NCI-H510A treated with DMSO at 0.1 percent for 48 hours (cell line): ENCODE measurements around the gene SLC9A9.
"Not testable (repeated sequence)": the region's sequence is repeated elsewhere in the genome, so short reads cannot be mapped to it uniquely, and the experiment has no call there.

ENCODE experiments used
- DNase-seq: peaks from one replicate; lab custom pipeline; 2025; lab: John Stamatoyannopoulos, UW

SLC9A9 gene

GRCh38 chr3:143551761-143552160 lies 296.5 kb downstream of the SLC9A9 start:
- no peak for DNase-seq

DNA sequence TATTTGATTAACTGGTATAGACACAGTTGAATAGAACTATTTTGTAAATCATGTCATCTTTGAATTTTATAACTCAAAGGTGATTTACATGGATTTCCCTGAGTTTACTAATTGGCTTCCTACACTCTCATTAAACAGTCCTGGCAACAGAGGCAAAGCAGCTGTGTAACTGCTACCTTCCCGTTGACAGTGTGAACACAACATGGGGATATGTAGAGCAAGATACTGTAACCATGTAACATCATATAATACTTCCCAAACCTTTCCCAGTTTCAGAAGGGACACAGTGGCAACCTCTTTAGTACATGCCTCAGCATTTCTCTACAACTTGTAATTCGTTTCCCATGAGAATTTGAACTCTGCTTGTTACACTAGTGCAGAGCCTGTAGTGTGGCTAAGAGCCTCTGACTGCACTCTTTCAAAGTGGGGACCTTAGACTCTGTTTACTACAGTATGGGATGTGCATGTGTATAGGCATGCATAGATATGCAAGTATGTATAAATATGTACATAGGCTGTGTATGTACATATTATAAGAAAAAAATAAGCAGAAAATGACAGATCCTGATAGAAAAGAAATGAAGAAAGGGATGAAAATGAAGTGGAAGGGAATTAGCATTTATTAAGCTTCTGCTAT lies 299.3 kb downstream of the SLC9A9 start:
- DNase-seq, result no peak

- DNase-seq, result no peak
Observed at GRCh38 chr3:143548393-143548792, 299.9 kb downstream of the SLC9A9 start.

GRCh38 chr3:143538577-143538981 lies 309.7 kb downstream of the SLC9A9 start:
- DNase-seq, result no peak

DNA sequence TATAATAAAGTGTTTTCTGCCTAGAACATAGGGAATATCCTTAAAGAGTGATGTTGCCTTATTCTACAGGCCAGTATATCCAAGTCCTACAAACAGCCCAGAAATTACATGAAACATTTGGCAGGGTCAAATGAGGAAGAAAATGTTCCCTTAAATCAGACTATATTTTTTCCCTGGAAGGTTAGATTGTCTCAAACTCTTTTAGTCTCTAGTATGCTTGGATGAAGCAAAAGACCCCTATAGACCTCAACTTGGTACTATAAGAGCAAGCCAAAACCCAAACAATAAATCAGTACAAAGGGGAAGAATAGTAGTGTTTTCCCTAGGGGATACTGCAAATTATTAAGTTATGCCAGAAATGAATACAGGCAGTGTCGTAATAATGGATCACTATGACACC lies 310.2 kb downstream of the SLC9A9 start:
- DNase-seq, result no peak

DNA sequence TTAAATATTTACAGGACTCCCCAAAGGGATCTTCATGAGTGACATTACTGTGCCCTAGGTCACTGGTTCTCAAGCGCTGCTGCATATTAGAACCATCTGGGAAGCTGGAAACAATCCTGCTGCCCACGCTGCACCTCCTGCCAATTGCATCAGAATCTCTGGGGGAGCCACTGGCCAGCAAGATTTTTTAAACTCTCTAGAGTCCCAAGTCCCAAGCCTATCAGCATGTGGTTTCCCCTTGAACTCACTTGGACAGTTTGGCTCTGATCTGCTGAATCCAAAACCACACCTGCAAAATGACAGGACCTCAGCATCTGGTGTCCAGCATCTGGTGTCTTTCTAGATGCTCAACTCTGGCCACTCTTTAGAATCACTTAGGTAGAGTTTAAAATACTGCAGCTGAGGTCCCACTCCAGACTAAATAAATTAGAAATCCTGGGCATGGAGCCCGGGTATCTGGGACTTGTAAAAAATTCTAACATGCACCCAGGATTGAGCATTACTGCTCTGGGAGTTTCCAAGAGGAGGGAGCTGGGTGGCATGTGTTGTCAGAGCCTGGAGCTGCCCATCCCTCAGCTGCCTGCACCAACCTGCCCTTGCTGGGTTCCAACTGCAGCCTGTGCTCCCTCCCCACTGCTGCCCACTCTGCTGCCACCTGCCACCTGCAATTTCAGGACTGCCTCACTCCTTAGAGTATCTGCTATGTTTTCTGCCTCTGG lies 311.3 kb downstream of the SLC9A9 start:
- DNase-seq, result no peak

DNA sequence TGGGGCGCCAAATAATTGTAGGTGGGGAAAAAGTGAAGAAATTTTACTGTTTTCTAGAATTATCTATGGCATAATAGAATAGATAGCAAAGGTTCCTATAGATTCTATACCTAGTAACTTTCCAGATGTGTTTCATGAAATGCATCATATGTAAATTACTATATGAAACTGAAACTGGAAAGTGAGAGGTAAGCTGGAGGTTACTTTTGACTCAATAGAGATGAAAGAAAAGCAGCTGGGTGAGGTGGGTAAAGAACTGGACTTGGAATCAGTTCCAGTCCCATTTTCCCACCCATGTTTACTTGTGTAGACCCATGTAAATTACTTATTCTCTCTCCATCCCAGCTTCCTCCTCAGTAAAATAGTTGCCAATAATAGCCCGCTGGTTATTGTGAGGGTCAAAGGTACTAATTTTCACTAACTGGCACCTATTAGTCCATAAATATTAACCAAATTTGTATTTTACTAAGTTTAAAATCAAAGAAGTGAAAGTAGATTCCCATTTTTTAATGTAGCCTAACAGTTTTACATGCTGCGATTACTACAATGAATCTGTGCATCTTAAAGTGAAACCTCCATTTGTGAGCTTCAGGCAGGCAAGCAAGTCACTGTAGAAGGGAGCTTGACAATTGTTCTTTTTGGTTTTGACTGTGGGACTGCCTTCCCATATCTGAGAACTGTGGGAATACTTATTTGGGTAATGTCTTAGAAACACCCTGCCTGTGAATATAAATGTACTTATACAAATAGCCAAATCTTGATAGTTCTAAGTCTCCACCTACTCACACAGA lies 312.1 kb downstream of the SLC9A9 start:
- no peak for DNase-seq

GRCh38 chr3:143533391-143533790 lies 314.9 kb downstream of the SLC9A9 start:
- no peak for DNase-seq

DNA sequence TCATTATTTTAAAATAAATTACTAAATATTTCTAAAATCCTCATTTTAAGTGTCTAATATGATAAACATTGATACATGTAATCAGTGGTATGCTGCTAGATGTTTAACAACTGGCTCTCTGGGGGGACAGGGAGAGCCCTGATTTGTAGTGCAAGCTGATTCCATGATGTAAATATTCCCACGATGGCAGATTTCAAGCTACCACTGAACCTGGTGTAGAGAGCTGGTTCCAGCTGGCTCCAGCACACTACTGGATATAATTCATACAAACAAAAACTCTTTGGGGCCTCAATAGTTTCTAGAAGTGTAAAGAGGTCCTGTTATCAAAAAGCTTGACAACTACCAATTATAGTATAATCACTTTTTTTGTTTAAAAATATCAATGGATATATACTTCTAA lies 316.2 kb downstream of the SLC9A9 start:
- no peak for DNase-seq

GRCh38 chr3:143531101-143531500 lies 317.2 kb downstream of the SLC9A9 start:
- DNase-seq, result no peak

- no peak for DNase-seq
Observed at GRCh38 chr3:143529798-143530197, 318.5 kb downstream of the SLC9A9 start.

GRCh38 chr3:143529018-143529478 lies 319.2 kb downstream of the SLC9A9 start:
- DNase-seq, result no peak

DNA sequence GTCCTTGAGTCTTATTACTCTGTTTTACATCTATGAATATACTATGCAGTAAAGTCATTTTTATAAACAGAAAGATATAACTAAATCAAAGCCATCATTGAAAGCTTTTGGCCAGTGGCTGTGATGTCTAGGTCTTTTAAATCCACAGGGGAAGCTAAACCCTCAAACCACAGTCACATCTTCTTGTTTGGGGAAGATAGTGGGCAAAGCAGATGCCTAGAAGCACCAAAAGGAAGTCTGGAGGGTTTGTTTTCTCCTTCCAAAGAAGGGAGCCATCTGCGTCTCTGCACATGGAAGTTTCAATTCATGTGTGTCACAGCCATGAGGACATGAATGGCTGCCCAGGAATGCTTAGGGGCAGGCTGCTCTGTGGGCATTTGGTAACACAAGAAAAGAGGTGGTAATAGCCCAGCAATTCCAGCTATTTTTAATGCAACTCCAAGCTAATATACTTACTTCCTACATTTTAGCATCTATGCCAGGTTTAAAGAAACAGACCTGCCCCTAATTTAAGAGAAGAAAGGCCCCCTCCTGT lies 322.2 kb downstream of the SLC9A9 start:
- no peak for DNase-seq

GRCh38 chr3:143525408-143525807 lies 322.9 kb downstream of the SLC9A9 start:
- DNase-seq, result no peak

DNA sequence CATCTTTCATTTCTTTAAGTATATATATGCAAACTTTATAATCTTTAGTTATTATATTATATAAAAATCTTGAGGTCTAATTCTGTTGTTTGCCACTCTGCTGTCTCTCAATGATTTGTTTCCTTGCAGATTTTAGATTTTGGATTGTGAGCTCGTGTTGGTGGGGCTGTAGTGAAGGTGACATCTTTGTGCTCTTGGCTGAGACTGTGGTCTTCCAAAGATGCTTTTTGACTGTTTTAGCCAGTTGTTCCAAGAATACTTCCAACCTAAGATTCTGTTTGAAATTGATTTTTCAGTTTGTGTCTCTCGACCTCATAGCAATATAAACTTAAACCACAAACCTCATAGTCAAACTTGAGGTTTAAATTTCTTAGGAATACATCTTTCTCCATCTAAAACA lies 326.5 kb downstream of the SLC9A9 start:
- DNase-seq, result no peak

- not testable (repeated sequence) for DNase-seq
Observed at GRCh38 chr3:143517131-143517530, 331.1 kb downstream of the SLC9A9 start.

DNA sequence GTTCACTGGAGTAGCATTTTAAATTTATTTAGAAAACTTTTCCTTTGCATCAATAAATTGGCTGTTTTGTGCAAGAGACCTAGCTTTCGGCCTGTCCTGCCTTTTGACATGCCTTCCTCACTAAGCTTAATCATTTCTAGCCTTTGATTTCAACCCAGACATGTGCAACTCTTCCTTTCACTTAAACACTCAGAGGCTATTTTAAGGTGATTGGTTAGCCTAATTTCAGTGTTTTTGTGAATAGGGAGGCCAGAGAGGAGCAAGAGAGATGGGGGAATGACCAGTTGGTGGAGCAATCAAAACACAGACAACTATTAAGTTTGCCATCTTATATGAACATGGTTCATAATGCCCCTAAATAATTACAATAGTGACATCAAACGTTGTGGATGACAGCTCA lies 333.4 kb downstream of the SLC9A9 start:
- no peak for DNase-seq

- DNase-seq, result no peak
Observed at GRCh38 chr3:143514109-143514508, 334.2 kb downstream of the SLC9A9 start.

DNA sequence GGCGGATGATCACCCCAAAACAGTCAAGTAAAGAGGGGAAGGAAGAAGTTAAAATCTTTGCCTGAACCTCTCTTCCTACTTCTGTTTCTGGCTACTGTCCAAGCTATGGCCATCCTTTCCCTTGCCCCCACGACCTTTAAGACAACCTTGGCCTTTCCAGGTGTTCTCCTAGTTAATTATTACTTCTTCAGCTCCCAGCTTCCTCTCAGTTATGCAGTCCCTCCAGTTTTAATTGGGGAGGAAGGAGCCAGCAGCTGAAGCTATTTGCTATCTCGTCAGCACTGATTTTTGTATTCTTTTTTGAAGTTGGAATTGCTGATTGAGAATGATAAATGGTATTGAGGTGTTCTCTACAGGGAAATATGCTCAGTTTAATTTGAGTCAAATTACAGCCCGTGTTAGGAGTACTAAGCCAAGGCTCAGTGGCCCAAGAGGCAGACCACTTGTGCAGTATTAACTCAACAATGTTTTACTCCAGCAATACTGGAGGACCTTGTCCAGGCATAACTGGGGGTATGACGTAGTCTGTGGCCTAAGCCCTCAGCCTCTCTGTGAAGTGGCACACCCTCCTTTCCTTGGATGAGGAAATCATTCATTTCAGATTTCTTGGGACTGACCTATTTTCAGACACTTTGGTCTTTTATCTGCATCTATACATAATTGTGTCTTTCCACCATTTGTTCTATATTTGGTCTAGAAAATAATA lies 336.9 kb downstream of the SLC9A9 start:
- DNase-seq, result no peak

- no peak for DNase-seq
Observed at GRCh38 chr3:143510601-143511000, 337.7 kb downstream of the SLC9A9 start.

DNA sequence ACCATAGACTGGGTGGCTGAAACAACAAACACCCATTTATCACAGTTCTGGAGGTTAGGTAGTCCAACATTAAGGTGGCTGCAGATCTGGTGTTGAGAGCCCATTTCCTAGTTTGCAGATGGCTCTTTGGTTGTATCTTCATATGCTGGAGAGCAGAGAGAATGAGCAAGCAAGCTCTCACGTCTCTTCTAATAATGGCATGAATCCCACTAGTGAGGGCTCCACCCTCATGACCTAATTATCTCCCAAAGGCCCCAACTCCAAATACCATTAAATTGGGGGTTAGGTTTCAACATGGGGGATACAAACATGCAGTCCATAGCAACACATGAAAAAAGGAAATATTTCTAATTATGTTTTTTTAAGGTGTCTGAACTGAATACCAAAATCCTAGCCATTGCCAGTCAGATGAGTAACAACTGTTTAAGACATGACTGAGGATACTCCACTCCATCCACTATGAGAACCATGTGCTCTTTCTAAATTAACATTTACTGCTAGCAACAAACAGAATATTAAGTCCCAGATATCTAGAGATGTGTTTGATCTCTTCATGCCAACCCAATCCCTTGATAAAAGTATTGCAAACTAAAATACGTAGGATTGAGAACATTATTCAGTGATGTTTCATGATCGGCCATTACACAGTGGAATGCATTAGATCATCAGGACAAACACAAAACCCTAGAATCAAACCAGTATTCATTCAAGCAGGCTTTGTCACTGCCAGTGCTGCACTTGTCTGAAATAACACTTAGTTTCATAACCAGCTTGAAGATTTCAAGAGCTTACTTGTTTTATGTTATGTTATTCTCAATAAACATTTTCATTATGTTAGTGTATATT lies 340.3 kb downstream of the SLC9A9 start:
- no peak for DNase-seq
